ENCODE measurements around the gene TRPM6.

DNA sequence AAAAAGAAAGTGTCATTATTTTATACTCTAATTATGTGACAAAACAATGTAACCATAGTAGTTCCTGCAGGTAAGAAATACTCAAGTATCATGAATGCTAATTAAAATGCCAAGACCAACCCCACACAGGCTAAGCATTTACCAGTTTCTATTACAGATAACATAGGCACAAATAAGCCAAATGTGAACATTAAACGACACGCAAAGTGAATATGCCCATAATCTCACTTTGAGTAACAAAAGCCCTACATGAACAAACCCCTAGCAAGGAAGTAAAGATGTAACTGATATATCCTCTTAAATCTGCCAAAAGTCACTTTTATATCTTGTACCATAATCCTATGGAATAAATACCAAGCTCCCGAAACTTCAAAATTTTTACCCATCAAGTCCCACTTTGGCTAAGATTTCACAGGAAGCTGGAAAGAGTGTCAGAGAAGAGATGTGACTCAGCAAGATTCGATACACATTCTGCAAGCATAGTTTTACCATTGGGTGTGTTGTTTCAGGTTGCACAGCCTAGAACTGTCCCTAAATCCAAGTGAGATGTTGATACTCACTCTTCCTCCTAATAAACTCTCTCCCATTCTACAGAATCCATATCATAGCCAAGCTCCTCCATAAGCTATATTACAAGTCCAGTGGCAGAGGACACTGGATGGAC lies 28.8 kb downstream of the TRPM6 start:
- TF ChIP-seq EZH2 (IDR thresholded peaks at IDR 0.05; ENCODE audit: borderline replicate concordance, low read depth, low read length, severe bottlenecking) (no peak), CTCF (IDR thresholded peaks at IDR 0.05; ENCODE audit: borderline replicate concordance, extremely low read depth, low read length, poor library complexity, severe bottlenecking) (no peak)
